ENCODE data around the gene TAF8. TPM values are rescaled to one million over a fixed set of nuclear protein-coding genes. Genes with fewer than 3 reads are reported as not detected.

The TAF8 gene
- total RNA-seq, 2 experiments from 2014 or later: 40.0 to 42.3 TPM

DNA sequence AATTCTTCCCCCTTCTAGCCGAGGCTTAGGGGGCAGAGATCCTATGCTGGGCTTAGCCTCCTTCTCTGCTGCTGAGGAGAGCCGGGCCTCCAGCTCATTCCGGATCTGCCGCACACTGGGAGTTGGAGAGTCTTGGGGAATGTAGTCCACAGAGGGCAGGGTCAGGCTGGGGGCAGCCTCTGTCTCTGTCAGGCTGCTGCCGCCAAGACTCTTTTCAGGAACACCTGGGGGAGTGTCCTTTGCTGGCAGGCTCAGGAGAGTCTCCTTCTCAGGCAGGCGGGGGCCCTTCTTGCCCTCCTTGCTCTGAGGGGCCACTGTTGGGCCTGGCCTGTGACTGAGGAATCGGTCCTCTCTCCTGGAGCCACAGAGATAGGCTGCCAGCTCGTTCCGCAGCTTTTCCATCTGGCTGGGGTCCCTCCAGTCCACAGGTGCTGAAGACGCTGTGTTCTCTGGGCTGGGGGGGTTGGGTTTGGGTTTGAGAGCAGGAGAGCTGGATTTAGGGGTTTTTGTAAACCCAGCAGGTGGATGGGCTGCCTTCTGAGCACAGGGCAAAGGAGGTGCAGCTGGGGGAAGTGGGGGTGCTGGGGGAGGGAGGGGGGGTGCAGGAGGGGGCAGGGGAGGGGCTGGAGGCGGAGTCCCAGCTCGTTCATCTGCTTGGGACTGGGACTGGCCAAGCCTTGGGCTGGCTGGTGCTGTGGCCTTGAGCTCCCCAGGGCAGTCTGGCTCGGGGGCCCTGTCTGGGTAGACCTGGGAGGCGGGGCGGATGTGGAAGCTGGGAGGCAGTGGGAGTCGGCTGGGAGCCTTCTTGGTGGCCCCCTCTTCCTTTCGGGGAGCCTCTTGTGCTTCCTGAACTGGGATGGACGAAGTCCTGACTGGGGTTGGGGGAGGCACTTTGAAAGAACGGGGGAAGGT, 56.0 kb downstream of the TAF8 start:
- DNase-seq (no peak), ATAC-seq (no peak)
- Mint-ChIP-seq H3K27me3 (no peaks in the 10 kb centered on the region), H3K4me3 (no peak overlapping the region), H3K4me1 (ENCODE audit: low read depth) (peaks cover 9% of the 10 kb centered on the region), H3K36me3 (ENCODE audit: low read depth) (no peaks in the 10 kb centered on the region), H3K27ac (no peak overlapping the region), H3K9me3 (no peaks in the 10 kb centered on the region)
- ChIA-PET POLR2A (interaction anchor here (0.6 kb wide), 1 partner anchor 507 kb away, joined by 3 read pairs; no protein-coding TSS in a partner anchor), CTCF (no interaction called here)
- TF ChIP-seq, protein P1, sequence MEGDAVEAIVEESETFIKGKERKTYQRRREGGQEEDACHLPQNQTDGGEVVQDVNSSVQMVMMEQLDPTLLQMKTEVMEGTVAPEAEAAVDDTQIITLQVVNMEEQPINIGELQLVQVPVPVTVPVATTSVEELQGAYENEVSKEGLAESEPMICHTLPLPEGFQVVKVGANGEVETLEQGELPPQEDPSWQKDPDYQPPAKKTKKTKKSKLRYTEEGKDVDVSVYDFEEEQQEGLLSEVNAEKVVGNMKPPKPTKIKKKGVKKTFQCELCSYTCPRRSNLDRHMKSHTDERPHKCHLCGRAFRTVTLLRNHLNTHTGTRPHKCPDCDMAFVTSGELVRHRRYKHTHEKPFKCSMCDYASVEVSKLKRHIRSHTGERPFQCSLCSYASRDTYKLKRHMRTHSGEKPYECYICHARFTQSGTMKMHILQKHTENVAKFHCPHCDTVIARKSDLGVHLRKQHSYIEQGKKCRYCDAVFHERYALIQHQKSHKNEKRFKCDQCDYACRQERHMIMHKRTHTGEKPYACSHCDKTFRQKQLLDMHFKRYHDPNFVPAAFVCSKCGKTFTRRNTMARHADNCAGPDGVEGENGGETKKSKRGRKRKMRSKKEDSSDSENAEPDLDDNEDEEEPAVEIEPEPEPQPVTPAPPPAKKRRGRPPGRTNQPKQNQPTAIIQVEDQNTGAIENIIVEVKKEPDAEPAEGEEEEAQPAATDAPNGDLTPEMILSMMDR (IDR thresholded peaks at IDR 0.05): no peak
- intact Hi-C loops (cut with micrococcal nuclease): no loop called here

DNA sequence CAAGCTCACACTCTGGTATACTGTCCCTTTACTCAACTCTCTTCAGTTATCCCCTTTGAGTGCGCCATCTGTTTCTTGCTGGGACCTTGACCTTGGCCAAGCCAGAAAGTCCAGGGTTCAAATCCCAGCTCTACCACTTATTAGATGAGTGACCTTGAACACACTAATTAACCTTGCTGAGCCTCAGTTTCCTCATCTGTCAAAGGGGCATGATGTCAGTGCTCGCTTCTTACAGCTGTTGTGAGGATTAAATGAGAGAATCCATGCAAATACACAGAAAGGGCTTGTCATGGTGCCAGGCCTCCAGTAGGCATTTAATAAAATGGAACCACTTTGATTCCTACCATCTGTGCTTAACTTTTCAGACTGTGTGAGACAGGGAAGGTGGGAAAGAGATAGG, 57.7 kb downstream of the TAF8 start:
- no peak for ATAC-seq
- ChIA-PET CTCF (interaction anchor here (0.9 to 1.2 kb wide), 2 partner anchors 11 to 439 kb away, joined by 3 read pairs; no protein-coding TSS in a partner anchor), POLR2A (no interaction called here)
- Mint-ChIP-seq H3K27me3 (no peaks in the 10 kb centered on the region), H3K36me3 (ENCODE audit: low read depth) (no peaks in the 10 kb centered on the region), H3K27ac (no peak overlapping the region), H3K9me3 (no peaks in the 10 kb centered on the region), H3K4me1 (ENCODE audit: low read depth) (peaks cover 8% of the 10 kb centered on the region), H3K4me3 (no peak overlapping the region)
- intact Hi-C loops (cut with micrococcal nuclease): no loop called here
- DNase-seq: no peak
- TF ChIP-seq, protein P1 (IDR thresholded peaks at IDR 0.05): no peak

DNA sequence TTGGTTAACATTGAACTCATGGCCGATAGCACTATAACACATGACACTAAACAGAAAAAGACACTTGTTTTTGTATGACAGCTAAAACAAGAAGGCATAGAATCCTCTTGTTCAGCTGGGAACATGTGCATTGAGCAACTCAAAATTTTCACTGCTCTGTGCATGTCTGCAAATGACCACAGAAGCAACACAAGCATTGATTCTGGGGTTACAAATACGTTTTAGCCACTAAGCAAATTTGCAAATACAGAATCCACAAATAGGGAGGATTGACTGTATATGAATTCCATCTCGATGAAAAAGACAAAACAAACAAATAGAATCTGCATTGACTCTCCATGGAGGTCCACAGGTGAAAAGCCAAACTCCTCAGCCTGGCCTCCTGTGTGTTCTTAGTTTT, 60.4 kb downstream of the TAF8 start:
- ATAC-seq: no peak

DNA sequence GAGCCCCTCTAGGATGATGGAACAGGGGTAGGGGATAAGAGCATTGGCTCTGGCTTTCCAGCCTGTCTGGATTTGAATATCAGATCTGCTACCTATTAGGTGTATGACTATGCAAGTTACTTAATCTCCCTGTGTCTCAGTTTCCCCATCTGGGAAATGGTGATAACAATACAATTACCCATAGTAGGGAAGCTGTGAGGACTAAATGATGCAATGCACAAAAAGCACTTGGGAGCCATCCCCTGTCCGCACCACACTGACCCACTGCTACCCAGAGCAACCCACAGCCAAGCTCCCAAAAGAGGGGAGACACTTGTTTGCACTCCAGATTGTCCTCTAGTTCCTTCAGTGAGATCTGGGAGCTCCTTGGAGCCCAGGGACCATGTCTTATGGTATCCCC, 62.0 kb downstream of the TAF8 start:
- no peaks in the 10 kb centered on the region for H3K36me3 Mint-ChIP-seq (ENCODE audit: low read depth)
- no peak overlapping the region for H3K27ac Mint-ChIP-seq
- no peak overlapping the region for H3K4me3 Mint-ChIP-seq
- H3K27me3 Mint-ChIP-seq: peaks cover 6% of the 10 kb centered on the region
- no peaks in the 10 kb centered on the region for H3K4me1 Mint-ChIP-seq (ENCODE audit: low read depth)
- TF ChIP-seq, protein P1 (IDR thresholded peaks at IDR 0.05): no peak
- ATAC-seq (no peak), DNase-seq (no peak)
- intact Hi-C loops (cut with micrococcal nuclease): no loop called here
- POLR2A ChIA-PET: interaction anchor here (0.7 to 0.9 kb wide), 2 partner anchors 11 to 30 kb away, joined by 3 read pairs; no protein-coding TSS in a partner anchor
- no peaks in the 10 kb centered on the region for H3K9me3 Mint-ChIP-seq
- CTCF ChIA-PET: interaction anchor here (0.6 to 3.3 kb wide), 3 partner anchors 8 to 794 kb away, joined by 3 to 18 read pairs (median 3); no protein-coding TSS in a partner anchor

More for the DNA sequence above, 60.4 kb downstream of the TAF8 start:
- no peaks in the 10 kb centered on the region for H3K27me3 Mint-ChIP-seq
- ChIA-PET CTCF (no interaction called here), POLR2A (no interaction called here)
- no peak overlapping the region for H3K27ac Mint-ChIP-seq
- H3K36me3 Mint-ChIP-seq (ENCODE audit: low read depth): no peaks in the 10 kb centered on the region
- no peak overlapping the region for H3K4me3 Mint-ChIP-seq
- TF ChIP-seq, protein P1 (IDR thresholded peaks at IDR 0.05): no peak
- intact Hi-C loops (cut with micrococcal nuclease): no loop called here
- DNase-seq: no peak
- no peaks in the 10 kb centered on the region for H3K4me1 Mint-ChIP-seq (ENCODE audit: low read depth)
- H3K9me3 Mint-ChIP-seq: no peaks in the 10 kb centered on the region

All from activated CD8-positive, alpha-beta T cell treated with anti-CD3 and anti-CD28 coated beads for 36 hours (primary cell).